Gastroesophageal sphincter (tissue), 3 donors: Measurements from ENCODE around the gene JAKMIP2.

ENCODE experiments used
- EP300 ChIP-seq: sonication (generic); formaldehyde crosslinking; IDR thresholded peaks from one replicate; pipeline ENCODE4 v1.6.1; 2017; ENCODE audit warnings: antibody characterized with exemption, mild to moderate bottlenecking
- POLR2AphosphoS5 ChIP-seq: sonication (generic); formaldehyde crosslinking; IDR thresholded peaks from one replicate; pipeline ENCODE4 v1.6.1; 2017; ENCODE audit warnings: antibody characterized with exemption
- TF ChIP-seq, protein P1 (sequence below), 4 experiments: fragments of 200-600 bp in 2 of 4; fragments of 450-650 bp in 2 of 4; sonication (generic) in 1 of 4; IDR thresholded peaks; one replicate each; pipeline ENCODE4 v1.5.1; 2017 to 2019; ENCODE audit warnings: antibody characterized with exemption in 4 of 4, mild to moderate bottlenecking in 2 of 4, moderate library complexity in 2 of 4

DNA sequence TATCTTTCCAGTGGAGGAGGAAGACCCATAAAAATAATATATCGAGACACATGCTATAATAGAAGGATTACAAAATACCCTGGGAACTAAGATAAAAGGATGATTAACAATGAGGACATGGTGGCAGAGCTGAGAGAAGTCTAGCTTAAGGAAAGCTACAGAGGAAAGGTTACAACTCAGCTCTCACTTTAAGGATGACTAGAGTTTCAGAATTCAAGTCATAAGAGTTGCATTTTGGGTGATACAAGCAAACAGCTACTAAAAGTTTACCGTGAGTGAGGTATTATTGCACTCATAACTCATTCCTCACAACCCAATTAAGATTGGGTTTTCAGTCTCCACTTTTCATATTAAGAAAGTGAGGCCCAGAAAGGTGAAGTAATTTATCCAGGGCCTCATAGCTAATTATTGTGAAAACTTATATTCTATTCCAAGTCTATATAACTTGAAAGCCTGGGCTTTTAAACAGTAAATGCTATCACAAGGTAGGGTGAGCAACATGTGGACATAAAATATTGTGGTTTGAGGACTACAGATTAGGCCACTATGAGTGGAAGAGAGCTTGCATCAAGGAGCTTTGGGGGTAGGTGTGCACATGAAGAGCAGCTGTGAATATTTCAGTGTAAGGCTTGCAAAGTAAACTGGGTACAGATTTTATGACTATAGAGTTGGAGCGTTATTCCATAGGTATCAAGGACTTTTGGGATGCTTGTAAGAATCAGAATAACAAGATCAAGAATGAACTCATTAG is 28.0 kb downstream of the JAKMIP2 start:
- TF ChIP-seq EP300 (no peak), POLR2AphosphoS5 (no peak)
- TF ChIP-seq, protein P1, sequence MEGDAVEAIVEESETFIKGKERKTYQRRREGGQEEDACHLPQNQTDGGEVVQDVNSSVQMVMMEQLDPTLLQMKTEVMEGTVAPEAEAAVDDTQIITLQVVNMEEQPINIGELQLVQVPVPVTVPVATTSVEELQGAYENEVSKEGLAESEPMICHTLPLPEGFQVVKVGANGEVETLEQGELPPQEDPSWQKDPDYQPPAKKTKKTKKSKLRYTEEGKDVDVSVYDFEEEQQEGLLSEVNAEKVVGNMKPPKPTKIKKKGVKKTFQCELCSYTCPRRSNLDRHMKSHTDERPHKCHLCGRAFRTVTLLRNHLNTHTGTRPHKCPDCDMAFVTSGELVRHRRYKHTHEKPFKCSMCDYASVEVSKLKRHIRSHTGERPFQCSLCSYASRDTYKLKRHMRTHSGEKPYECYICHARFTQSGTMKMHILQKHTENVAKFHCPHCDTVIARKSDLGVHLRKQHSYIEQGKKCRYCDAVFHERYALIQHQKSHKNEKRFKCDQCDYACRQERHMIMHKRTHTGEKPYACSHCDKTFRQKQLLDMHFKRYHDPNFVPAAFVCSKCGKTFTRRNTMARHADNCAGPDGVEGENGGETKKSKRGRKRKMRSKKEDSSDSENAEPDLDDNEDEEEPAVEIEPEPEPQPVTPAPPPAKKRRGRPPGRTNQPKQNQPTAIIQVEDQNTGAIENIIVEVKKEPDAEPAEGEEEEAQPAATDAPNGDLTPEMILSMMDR (IDR thresholded peaks at IDR 0.05), result no peak
